22Rv1 (cell line): ENCODE data around the gene CCDC91.

Experiments
- ZFX ChIP-seq: fragments of 450-650 bp; IDR thresholded peaks from 2 replicates; pipeline ENCODE4 v1.6.1; 2017; ENCODE audit warnings: antibody characterized with exemption, borderline replicate concordance
- TF ChIP-seq, protein P1 (sequence below): fragments of 450-650 bp; IDR thresholded peaks from 2 replicates; pipeline ENCODE4 v1.5.1; 2017; ENCODE audit warnings: mild to moderate bottlenecking

DNA sequence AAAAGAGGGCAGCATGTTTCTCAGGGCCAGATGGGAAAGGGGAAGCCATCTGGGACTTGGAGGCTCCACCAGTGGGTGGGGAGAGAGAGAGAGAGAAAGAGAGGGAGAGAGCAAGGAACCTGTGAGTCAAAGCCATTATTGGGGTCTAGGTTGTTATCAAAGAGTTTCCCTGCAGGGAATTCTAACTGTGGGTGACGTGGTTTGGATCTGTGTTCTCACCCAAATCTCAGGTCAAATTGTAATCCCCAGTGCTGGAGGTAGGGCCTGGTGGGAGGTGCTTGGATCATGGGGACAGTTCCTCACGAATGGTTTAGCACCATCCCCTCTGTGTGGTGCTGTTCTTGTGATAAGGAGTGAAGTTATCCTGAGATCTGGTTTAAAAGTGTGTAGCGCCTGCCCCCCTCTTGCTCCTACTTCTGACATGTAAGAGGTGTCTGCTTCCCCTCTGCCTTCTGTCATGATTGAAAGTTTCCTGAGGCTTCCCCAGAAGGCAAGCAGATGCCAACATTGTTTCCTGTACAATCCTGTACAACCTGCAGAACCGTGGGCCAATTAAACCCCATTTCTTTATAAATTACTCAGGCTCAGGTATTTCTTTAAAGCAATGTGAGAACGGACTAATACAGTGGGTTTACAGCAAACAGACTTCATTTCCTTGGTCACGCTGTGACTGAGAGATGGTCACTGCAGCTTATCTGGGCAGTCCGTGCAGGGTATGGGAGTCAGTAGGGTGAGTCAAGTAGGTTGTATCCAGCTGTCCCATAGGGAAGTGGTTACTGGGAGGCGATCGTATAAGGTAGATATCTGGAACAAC, 52.4 kb downstream of the CCDC91 start:
- TF ChIP-seq, protein P1, sequence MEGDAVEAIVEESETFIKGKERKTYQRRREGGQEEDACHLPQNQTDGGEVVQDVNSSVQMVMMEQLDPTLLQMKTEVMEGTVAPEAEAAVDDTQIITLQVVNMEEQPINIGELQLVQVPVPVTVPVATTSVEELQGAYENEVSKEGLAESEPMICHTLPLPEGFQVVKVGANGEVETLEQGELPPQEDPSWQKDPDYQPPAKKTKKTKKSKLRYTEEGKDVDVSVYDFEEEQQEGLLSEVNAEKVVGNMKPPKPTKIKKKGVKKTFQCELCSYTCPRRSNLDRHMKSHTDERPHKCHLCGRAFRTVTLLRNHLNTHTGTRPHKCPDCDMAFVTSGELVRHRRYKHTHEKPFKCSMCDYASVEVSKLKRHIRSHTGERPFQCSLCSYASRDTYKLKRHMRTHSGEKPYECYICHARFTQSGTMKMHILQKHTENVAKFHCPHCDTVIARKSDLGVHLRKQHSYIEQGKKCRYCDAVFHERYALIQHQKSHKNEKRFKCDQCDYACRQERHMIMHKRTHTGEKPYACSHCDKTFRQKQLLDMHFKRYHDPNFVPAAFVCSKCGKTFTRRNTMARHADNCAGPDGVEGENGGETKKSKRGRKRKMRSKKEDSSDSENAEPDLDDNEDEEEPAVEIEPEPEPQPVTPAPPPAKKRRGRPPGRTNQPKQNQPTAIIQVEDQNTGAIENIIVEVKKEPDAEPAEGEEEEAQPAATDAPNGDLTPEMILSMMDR = no peak
- no peak for TF ChIP-seq ZFX
